Stimulated activated CD8-positive, alpha-beta memory T cell treated with anti-CD3 and anti-CD28 coated beads, Interleukin-4, amount 100 ng/mL, for 4 hours (primary cell): ENCODE data around the gene KCTD4.

ENCODE experiments used
- DNase-seq, 2 donors: peaks; one replicate each; pipeline ENCODE4 v3.0.0-alpha.2; 2020; ENCODE audit warnings: low read depth in 2 of 2, low spot score in 1 of 2

Gene KCTD4

DNA sequence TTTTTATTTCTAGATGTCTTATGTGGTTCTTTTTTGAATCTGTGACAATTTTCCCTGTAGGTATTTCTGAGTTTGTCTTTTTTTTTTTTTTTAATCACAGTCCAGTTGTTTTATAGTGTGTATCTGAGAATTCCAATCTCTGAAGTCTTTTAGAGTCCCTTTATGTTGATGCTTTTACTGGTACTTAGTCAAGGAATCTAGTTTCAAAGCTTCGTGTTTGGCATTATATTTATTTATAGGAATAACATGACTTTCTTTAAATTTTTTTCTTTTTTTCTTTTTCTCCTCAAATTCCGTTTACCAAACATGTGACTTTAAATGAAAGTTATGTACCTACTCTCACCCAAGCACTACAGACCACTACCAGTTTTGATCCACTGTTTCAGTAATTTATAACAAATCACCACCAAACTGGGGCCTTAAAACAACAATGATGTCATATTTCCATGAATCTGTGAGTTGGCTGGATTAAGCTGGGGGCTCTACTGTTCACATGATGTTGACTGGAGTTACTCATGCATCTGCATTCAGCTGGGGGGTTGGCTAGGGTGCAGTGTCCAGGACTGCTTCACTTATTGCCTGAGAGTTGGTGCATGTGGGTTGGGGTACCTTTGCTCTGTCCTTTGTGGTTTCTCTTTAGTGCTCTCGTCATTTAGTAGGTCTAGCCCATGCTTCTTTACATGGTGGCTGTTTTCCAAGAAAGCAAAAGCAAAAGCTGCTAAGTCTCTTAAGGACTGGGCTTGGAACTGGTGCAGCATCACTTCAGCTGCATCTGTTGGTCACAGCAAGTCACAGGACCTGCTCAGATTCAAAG lies 22.3 kb downstream of the KCTD4 start:
- DNase-seq, result no peak

DNA sequence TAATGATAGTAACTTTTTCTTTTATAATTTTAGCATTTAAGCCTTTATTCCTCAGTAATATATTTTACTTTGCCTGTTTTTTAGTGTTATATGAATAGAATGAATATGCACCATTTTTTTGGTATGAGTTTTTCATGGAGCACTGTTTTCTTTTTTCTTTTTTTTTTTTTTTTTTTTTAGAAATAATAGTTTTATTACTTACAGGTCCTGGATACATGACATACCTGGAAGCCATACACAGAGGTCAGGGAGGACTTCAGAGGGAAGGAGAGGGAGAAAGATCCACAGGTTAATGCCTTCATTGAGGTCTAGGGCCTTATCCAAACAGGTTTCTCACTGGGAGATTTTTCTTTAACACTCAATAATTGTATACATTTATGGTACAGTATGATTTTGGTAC lies 26.4 kb downstream of the KCTD4 start:
- no peak for DNase-seq

DNA sequence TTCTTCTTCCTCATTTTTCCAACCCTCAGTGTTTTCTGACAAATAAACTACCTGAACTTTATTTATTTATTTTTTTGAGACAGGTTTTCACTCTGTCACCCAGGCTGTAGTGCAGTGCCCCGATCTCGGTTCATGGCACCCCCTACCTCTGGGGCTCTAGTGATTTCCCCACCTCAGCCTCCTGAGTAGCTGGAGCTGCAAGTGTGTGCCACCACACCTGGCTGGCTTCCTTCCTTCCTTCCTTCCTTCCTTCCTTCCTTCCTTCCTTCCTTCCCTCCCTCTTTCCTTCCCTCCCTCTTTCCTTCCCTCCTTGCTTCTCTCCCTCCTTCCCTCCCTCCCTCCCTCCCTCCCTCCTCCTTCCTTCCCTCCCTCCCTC lies 32.3 kb downstream of the KCTD4 start:
- no peak for DNase-seq

DNA sequence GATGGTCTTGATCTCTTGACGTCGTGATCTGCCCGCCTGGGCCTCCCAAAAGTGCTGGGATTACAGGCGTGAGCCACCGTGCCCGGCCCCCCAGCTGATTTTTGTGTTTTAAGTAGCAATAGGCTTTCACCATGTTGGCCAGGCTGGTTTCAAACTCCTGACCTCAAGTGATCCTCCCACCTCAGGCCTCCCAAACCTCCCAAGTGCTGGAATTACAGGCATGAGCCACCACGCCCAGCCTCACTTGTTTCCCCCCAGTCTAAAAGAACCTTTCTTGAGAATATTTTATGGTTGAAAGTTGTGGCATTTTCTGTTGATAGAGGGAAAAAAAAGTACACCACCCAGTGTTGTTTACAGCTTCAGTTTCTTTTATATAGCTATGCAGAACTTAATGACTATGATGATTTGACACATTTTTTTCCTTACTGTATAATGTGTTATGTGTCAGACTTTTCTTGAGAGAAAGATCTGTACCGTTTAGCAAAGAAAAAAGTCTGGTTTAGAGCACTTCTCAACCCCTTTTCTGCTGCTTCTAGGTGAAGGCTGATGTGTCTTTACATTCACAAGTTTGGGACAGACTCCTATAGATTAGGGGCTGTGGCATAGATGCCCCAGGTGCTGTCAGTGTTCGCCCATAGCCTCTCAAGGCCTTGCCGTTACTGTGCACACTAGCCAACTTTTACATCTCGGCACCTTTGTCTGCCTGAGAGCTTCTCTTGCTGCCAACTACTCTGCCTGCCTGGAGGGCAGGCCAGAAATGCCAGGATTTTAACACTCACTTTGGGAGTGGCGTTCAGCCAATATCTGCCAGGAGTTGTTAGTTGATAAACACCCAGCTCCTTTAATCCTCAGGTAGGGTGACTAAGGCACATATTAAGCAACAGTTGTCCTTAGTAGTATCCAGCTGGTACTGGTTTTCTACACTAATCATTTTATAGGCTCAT lies 33.0 kb downstream of the KCTD4 start:
- DNase-seq, result no peak

DNA sequence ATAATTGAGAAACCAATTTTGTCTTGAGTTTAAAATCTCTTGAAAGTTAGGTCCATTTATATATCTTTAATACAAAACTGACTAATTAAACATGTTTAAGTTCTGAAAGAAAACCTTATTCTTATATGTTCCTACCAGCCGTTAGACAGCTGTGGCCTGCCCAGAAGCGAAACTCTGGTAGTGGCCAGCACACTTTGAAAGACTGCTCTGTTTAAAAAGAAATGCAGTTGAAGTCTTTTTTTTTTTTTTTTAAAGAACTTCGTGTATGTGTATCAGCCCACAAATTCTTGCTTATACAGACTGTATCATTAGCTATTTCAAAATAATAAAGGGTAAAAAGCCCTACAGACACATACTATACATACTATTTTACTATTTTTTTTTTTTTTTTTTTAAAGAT lies 34.0 kb downstream of the KCTD4 start:
- DNase-seq, result no peak

DNA sequence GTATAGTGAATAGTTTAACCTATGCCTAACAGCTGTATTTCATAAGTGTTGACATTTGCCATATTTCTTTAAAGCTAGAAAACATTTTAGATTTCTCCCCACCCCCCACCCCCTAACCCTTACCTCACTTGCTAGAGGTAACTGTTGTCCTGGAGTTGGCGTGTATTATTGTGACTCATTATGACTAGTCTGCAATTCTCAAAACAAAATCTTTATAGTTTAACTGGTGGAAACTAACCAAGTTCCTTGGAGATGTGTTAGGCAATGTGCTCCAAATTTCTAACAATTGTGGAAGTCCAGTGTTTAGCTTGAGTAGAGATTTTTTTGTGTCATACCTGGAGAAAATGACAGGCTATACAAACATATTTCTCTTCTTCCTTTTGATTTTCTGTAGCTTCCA lies 38.0 kb downstream of the KCTD4 start:
- DNase-seq, result no peak

DNA sequence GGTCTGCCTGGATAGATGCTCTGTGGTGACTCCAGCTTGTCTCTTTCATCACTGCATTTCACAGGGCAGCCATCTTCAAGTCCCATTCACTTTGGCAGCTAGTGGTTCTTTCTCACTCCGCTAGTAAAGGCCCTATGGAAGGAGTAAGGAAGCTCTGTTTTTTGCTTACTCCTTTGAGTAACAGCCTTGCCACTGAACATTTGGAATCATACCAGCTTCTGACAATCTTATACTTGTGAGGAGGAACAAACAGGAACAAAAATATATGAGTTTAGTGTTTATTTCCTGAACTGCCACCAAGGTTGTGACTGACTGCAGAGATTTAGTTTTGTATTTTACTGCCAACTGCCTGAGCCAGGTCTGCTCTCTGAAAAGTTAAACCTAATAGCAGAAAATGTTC lies 38.7 kb downstream of the KCTD4 start:
- DNase-seq, result no peak

DNA sequence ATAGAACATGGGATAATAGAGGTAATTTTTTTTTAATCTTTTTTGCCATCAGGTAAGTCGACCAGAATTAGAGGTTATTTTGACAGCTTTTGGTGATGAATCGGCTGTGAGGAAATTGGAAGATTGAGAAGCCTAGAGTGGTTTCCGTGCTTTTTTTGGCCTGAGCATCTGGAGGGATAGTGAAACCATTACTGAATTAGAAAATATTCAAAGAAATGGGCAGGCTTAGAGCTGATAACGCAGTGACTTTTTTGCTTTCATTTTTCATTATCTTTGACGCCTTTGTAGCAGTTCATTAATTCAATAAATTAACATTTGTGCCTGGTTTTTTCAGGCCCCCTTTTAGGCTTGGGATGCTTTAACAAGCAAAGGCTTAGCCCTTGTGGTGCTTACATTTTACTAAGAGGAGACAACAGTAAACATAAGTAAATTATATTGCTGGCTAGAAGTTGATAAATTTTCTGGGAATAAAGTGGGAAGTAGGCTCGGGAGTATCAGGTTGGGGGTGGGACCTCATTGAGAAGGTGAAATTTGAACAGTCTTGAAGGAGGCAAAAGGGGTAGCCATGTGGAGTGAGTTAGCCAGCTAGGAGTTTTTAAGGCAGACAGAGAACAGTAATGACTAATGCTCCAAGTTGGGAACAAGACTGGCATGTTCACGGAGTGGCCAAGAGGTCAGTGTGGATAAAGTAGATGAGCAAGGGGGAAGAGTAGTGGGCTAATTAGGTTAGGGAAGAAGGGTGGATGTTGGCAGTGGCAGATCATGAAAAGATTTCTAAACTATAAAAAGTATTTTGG lies 44.1 kb downstream of the KCTD4 start:
- DNase-seq, result no peak

DNA sequence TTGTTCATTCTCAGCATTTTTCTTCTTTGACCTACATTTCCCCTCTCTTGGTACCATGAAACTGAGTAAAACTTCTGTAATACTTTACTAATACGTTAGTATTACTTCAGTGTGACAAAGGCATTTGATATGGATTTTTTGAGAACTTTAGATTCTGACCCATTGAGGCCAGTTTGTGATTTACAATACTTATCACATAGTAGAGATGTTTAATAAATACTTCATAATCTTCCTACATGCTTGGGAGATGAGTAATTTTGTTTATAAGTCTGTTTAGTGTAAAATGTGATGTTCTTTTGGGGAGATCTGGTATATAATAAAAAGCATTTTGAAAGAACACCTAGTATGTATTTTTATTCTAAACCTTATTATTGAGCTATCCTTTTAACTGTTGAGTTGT lies 50.9 kb downstream of the KCTD4 start:
- DNase-seq, result no peak

DNA sequence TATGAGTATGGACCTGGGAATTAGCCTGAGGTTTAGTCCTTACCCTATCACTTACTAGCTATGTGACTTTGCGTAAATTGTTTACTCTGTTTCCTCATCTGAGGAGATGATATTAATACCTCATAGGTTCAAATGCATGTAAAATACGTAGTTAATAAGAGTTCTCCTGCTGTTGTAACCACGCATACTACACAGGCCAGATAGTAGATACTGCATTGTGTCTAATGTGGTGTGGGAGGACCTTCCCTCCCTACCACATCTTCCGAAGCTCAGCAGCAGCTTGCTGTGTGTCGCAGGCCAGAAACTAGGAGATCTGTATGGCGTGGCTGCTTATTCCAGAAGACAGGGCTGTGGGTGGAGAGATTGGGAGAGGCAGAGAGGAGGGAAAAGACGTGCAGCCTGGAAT lies 57.5 kb downstream of the KCTD4 start:
- DNase-seq, result no peak
